OCI-LY3 (cell line): ENCODE measurements around the gene PARD3B.

Experiments
- H2AFZ ChIP-seq: fragments of 200-600, 300-600 bp; shearing (Covaris generic); 2 replicates; pipeline ENCODE4 v1.6.0; 2014; ENCODE audit warnings: antibody characterized with exemption, low read depth, low read length
- H3K27ac ChIP-seq: fragments of 200-600, 300-600 bp; sonication (generic); 2 replicates; pipeline ENCODE4 v1.5.1; 2014; ENCODE audit warnings: mild to moderate bottlenecking, low read length, moderate library complexity, mixed read lengths
- H3K27me3 ChIP-seq: fragments of 200-600, 300-600 bp; sonication (generic); 2 replicates; pipeline ENCODE4 v1.6.1; 2014; ENCODE audit warnings: low read depth, low read length, mixed read lengths
- H3K36me3 ChIP-seq: fragments of 200-600, 300-600 bp; sonication (generic); replicated peaks from 2 replicates; pipeline ENCODE3; 2014; ENCODE audit warnings: low read depth, low read length, mixed read lengths
- H3K4me1 ChIP-seq: fragments of 300-600, 200-600 bp; sonication (generic); 2 replicates; pipeline ENCODE4 v1.6.1; 2014; ENCODE audit warnings: low read length, mixed read lengths
- H3K4me2 ChIP-seq: fragments of 200-600, 300-600 bp; sonication (generic); 2 replicates; pipeline ENCODE4 v1.6.1; 2014; ENCODE audit warnings: low read length, mixed read lengths
- H3K4me3 ChIP-seq: fragments of 300-600, 200-600 bp; sonication (generic); 2 replicates; pipeline ENCODE4 v1.5.1; 2014; ENCODE audit warnings: antibody characterized with exemption, mild to moderate bottlenecking, low read length, moderate library complexity
- H3K79me2 ChIP-seq: fragments of 300-600, 200-600 bp; shearing (Covaris generic); 2 replicates; pipeline ENCODE4 v1.6.1; 2014; ENCODE audit warnings: mild to moderate bottlenecking, low read length, mixed read lengths
- H3K9ac ChIP-seq: fragments of 300-600, 200-600 bp; shearing (Covaris generic); 2 replicates; pipeline ENCODE4 v1.6.0; 2014; ENCODE audit warnings: mild to moderate bottlenecking, low read length, moderate library complexity
- H3K9me3 ChIP-seq: fragments of 200-600, 300-600 bp; shearing (Covaris generic); 2 replicates; pipeline ENCODE4 v1.6.1; 2014; ENCODE audit warnings: low read length, mixed read lengths; ENCODE audit not compliant: insufficient read depth
- H4K20me1 ChIP-seq: fragments of 200-600, 300-600 bp; sonication (generic); 2 replicates; pipeline ENCODE4 v1.6.1; 2016; ENCODE audit warnings: low read length, mixed read lengths; ENCODE audit not compliant: insufficient read depth
- CTCF ChIP-seq: fragments of 200-600, 300-600 bp; sonication (generic); IDR thresholded peaks from 2 replicates; pipeline ENCODE4 v1.5.1; 2014; ENCODE audit warnings: antibody characterized with exemption, low read length, low read depth
- EZH2phosphoT487 ChIP-seq: fragments of 200-600 bp; shearing (Covaris generic); IDR thresholded peaks from 2 replicates; pipeline ENCODE4 v1.6.1; 2018; ENCODE audit warnings: antibody characterized with exemption, mixed run types, low read depth

PARD3B gene

GRCh38 chr2:205033431-205033830 lies 488.2 kb downstream of the PARD3B start:
- H3K4me3 ChIP-seq, result no peak overlapping the region
- H4K20me1 ChIP-seq, result no peaks in the 10 kb centered on the region
- H3K9me3 ChIP-seq, result no peaks in the 10 kb centered on the region
- no peak overlapping the region for H2AFZ ChIP-seq
- H3K36me3 ChIP-seq, result no peaks in the 10 kb centered on the region
- H3K27me3 ChIP-seq, result no peaks in the 10 kb centered on the region
- no peak overlapping the region for H3K27ac ChIP-seq
- no peaks in the 10 kb centered on the region for H3K79me2 ChIP-seq
- no peak overlapping the region for H3K9ac ChIP-seq
- no peaks in the 10 kb centered on the region for H3K4me1 ChIP-seq
- TF ChIP-seq CTCF (no peak), EZH2phosphoT487 (no peak)
- H3K4me2 ChIP-seq, result no peak overlapping the region

DNA sequence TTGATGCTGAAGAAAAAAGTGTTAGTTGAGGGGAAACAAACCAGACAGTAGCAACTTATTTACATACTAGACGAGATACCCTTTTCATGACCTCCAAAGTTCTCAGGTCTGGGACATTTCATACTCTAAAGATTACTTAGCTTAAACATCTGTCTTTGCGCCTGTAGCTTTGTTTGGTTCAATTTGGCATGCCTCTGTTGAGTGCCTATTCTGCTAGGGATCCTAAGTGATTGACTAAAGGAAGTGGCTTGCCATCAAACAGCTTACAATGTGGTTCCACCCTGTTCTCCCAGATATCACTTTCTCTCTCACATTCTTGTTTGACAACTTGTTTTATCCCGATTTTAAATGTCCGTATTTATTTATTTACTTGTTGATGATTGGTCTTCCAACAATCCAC lies 488.8 kb downstream of the PARD3B start:
- no peak for TF ChIP-seq EZH2phosphoT487
- Histone ChIP-seq H3K9me3 (no peaks in the 10 kb centered on the region), H3K4me3 (no peak overlapping the region), H4K20me1 (no peaks in the 10 kb centered on the region), H3K9ac (no peak overlapping the region), H3K36me3 (no peaks in the 10 kb centered on the region), H3K4me1 (no peaks in the 10 kb centered on the region), H2AFZ (no peak overlapping the region), H3K79me2 (no peaks in the 10 kb centered on the region), H3K4me2 (no peak overlapping the region), H3K27me3 (no peaks in the 10 kb centered on the region), H3K27ac (no peak overlapping the region)

- Histone ChIP-seq H3K79me2 (no peaks in the 10 kb centered on the region), H3K9me3 (no peaks in the 10 kb centered on the region), H3K27me3 (no peaks in the 10 kb centered on the region), H3K27ac (no peak overlapping the region), H3K4me2 (no peak overlapping the region), H2AFZ (no peak overlapping the region), H3K4me3 (no peak overlapping the region), H3K9ac (no peak overlapping the region), H3K4me1 (no peaks in the 10 kb centered on the region), H4K20me1 (no peaks in the 10 kb centered on the region), H3K36me3 (no peaks in the 10 kb centered on the region)
- TF ChIP-seq CTCF (no peak), EZH2phosphoT487 (no peak)
Measured at GRCh38 chr2:205040323-205040722, 495.0 kb downstream of the PARD3B start.

- Histone ChIP-seq H3K4me1 (no peaks in the 10 kb centered on the region), H3K27me3 (no peaks in the 10 kb centered on the region), H3K27ac (no peak overlapping the region), H4K20me1 (no peaks in the 10 kb centered on the region), H3K4me3 (no peak overlapping the region), H3K36me3 (no peaks in the 10 kb centered on the region), H3K9me3 (no peaks in the 10 kb centered on the region), H3K79me2 (no peaks in the 10 kb centered on the region), H3K9ac (no peak overlapping the region), H2AFZ (no peak overlapping the region), H3K4me2 (no peak overlapping the region)
- no peak for TF ChIP-seq CTCF
- TF ChIP-seq EZH2phosphoT487, result no peak
Measured at GRCh38 chr2:205041472-205042130, 496.3 kb downstream of the PARD3B start.
